HepG2 (cell line): ENCODE measurements around the gene ADAMTSL3. TPM values are rescaled to one million over a fixed set of nuclear protein-coding genes. Genes with fewer than 3 reads are reported as not detected.

ENCODE experiments used
- ATAC-seq: fragments of 200-7000 bp; cut with Tn5 transposase; 3 replicates; pipeline ENCODE4 v1.9.1; 2020; ENCODE audit warnings: mild to moderate bottlenecking, moderate library complexity
- BruUV-seq: library from RNA; stranded (reverse); fragments of 400-500 nt; replicated peaks from 2 replicates; lab custom pipeline; 2021; lab: Mats Ljungman, UMichigan
- CTCF ChIA-PET: fragments of 300-600 bp; formaldehyde crosslinking; extraction: SDS; loops from one replicate; lab custom pipeline; 2021; ENCODE audit warnings: low total read pairs, inconsistent platforms, low intra/inter-chr PET ratio; lab: Yijun Ruan, JAX
- POLR2A ChIA-PET: fragments of 350-600 bp; sonication (Branson Sonifier 250); formaldehyde crosslinking; loops from one replicate; lab custom pipeline; 2020; ENCODE audit warnings: antibody characterized with exemption, inconsistent platforms; lab: Yijun Ruan, JAX
- DNase-seq: peaks from one replicate; pipeline ENCODE4 v3.0.0-alpha.2; 2015; ENCODE audit warnings: low spot score
- FAIRE-seq: peaks from 3 replicates; lab custom pipeline; 2011; peaks lifted over from hg19 to GRCh38; lab: Jason Lieb, UNC
- H2AFZ ChIP-seq: one replicate; pipeline ENCODE4 v1.6.1; 2011; ENCODE audit warnings: low read length, inconsistent platforms
- H3K27ac ChIP-seq: fragments of 300-600 bp; 3 replicates; pipeline ENCODE4 v1.8.0; 2011; ENCODE audit warnings: mixed run types, mild to moderate bottlenecking, mixed read lengths, low read length, inconsistent platforms; ENCODE audit not compliant: insufficient read depth; ENCODE audit errors: extremely low read length
- H3K27me3 ChIP-seq, 2 experiments: fragments of 200-600 bp in 1 of 2; 2 replicates in 1 of 2; 3 replicates in 1 of 2; pipeline versions ENCODE4 v1.6.0 to v1.8.0; 2011; ENCODE audit warnings: low read length in 2 of 2, mild to moderate bottlenecking in 2 of 2, moderate library complexity in 2 of 2, inconsistent platforms in 1 of 2; ENCODE audit not compliant: insufficient read depth in 2 of 2, control insufficient read depth in 1 of 2
- H3K36me3 ChIP-seq, 2 experiments: fragments of 200-600 bp in 1 of 2; replicated peaks in 1 of 2; 2 replicates in 1 of 2; 3 replicates in 1 of 2; pipeline versions ENCODE4 v1.5.1 to v1.8.0; 2011; ENCODE audit warnings: low read length in 2 of 2, inconsistent platforms in 1 of 2; ENCODE audit not compliant: insufficient read depth in 2 of 2, control insufficient read depth in 1 of 2
- H3K4me1 ChIP-seq: 2 replicates; pipeline ENCODE4 v1.5.1; 2012; ENCODE audit warnings: low read length, inconsistent platforms; ENCODE audit not compliant: insufficient read depth
- H3K4me2 ChIP-seq: 2 replicates; pipeline ENCODE4 v1.6.0; 2011; ENCODE audit warnings: low read depth, low read length, inconsistent platforms
- H3K4me3 ChIP-seq, 3 experiments: fragments of 200-600 bp in 1 of 3; sonication (generic), shearing (Covaris generic) in 1 of 3; replicated peaks in 1 of 3; 2 replicates each; pipeline ENCODE4 v1.5.1; 2011 to 2016; ENCODE audit warnings: low read length in 3 of 3, inconsistent platforms in 2 of 3, low read depth in 2 of 3, mild to moderate bottlenecking in 2 of 3, control low read depth in 1 of 3, mixed read lengths in 1 of 3; ENCODE audit not compliant: insufficient read depth in 1 of 3
- H3K79me2 ChIP-seq: one replicate; pipeline ENCODE4 v1.6.1; 2011; ENCODE audit warnings: low read length, inconsistent platforms; ENCODE audit not compliant: insufficient read depth
- H3K9ac ChIP-seq: 2 replicates; pipeline ENCODE4 v1.6.0; 2011; ENCODE audit warnings: mild to moderate bottlenecking, low read depth, low read length, inconsistent platforms; ENCODE audit not compliant: insufficient read depth
- H3K9me3 ChIP-seq: 2 replicates; pipeline ENCODE4 v1.5.1; 2012; ENCODE audit warnings: mild to moderate bottlenecking, low read length
- H4K20me1 ChIP-seq: 2 replicates; pipeline ENCODE4 v1.6.0; 2011; ENCODE audit warnings: inconsistent platforms, mild to moderate bottlenecking, low read length, moderate library complexity; ENCODE audit not compliant: insufficient read depth
- ATRX ChIP-seq: sonication (generic); formaldehyde crosslinking; IDR thresholded peaks from 2 replicates; pipeline ENCODE4 v1.4.0; 2020; ENCODE audit warnings: missing genetic modification reagents, borderline replicate concordance
- GZF1 ChIP-seq: sonication (generic); formaldehyde crosslinking; IDR thresholded peaks from 2 replicates; pipeline ENCODE4 v1.5.1; 2020; ENCODE audit warnings: mild to moderate bottlenecking, missing genetic modification reagents
- HMGA1 ChIP-seq: sonication (generic); formaldehyde crosslinking; conservative IDR thresholded peaks from 2 replicates; pipeline ENCODE4 v1.4.0; 2020; ENCODE audit warnings: missing genetic modification reagents
- JUN ChIP-seq: sonication (generic); formaldehyde crosslinking; IDR thresholded peaks from 2 replicates; pipeline ENCODE4 v1.4.0; 2020; ENCODE audit warnings: mild to moderate bottlenecking, missing genetic modification reagents
- KLF11 ChIP-seq: IDR thresholded peaks from 2 replicates; pipeline ENCODE4 v1.6.1; 2016; ENCODE audit warnings: missing compliant biosample characterization
- NFKB2 ChIP-seq: sonication (generic); formaldehyde crosslinking; IDR thresholded peaks from 2 replicates; pipeline ENCODE4 v1.4.0; 2020; ENCODE audit warnings: missing genetic modification reagents, borderline replicate concordance
- PAWR ChIP-seq: sonication (generic); formaldehyde crosslinking; IDR thresholded peaks from 2 replicates; pipeline ENCODE4 v1.4.0; 2020; ENCODE audit warnings: missing genetic modification reagents, mild to moderate bottlenecking, borderline replicate concordance
- RBM39 ChIP-seq: fragments of 200-400 bp; formaldehyde crosslinking; IDR thresholded peaks from one replicate; pipeline ENCODE4 v1.6.1; 2018; ENCODE audit warnings: antibody characterized with exemption, mild to moderate bottlenecking, low read depth, low read length; ENCODE audit not compliant: poor library complexity, severe bottlenecking
- SAP130 ChIP-seq: IDR thresholded peaks from 2 replicates; pipeline ENCODE4 v1.6.1; 2016; ENCODE audit warnings: low read depth
- TBP ChIP-seq: sonication (generic); formaldehyde crosslinking; IDR thresholded peaks from 2 replicates; pipeline ENCODE4 v1.5.0; 2020; ENCODE audit warnings: missing genetic modification reagents
- ZFP90 ChIP-seq: sonication (generic); formaldehyde crosslinking; IDR thresholded peaks from 2 replicates; pipeline ENCODE4 v1.8.0; 2022; ENCODE audit warnings: missing genetic modification reagents, mild to moderate bottlenecking, inconsistent platforms, borderline replicate concordance
- ZNF10 ChIP-seq: sonication (generic); formaldehyde crosslinking; IDR thresholded peaks from 2 replicates; pipeline ENCODE4 v1.4.0; 2020; ENCODE audit warnings: mild to moderate bottlenecking, low read depth, missing genetic modification reagents, borderline replicate concordance
- ZNF235 ChIP-seq: sonication (generic); formaldehyde crosslinking; IDR thresholded peaks from 2 replicates; pipeline ENCODE4 v1.8.1; 2023; ENCODE audit warnings: mild to moderate bottlenecking, missing genetic modification reagents, borderline replicate concordance
- ZNF34 ChIP-seq: sonication (generic); formaldehyde crosslinking; IDR thresholded peaks from 2 replicates; pipeline ENCODE4 v1.4.0; 2020; ENCODE audit warnings: mild to moderate bottlenecking, missing genetic modification reagents, borderline replicate concordance
- ZNF343 ChIP-seq: sonication (generic); formaldehyde crosslinking; IDR thresholded peaks from 2 replicates; pipeline ENCODE4 v1.4.0; 2020; ENCODE audit warnings: mild to moderate bottlenecking, missing genetic modification reagents
- in situ Hi-C: cut with HindIII; loops from 2 replicates; pipeline ENCODE4 v1.10.0; 2017; ENCODE audit warnings: low pct_unique_long_range_greater_than_20kb; ENCODE audit not compliant: extremely low pct_ligation_motif_present
- intact Hi-C: fragments of 100-400 bp; cut with micrococcal nuclease; formaldehyde crosslinking; loops from one replicate; pipeline ENCODE4 v1.10.0; 2022; ENCODE audit not compliant: unreplicated experiment
- polyA plus RNA-seq, 8 experiments: library from polyadenylated mRNA; depleted of rRNA in 3 of 8; stranded (reverse) in 7 of 8; unstranded in 1 of 8; fragments of >200 nt; fragmentation: Illumina TruSeq in 4 of 8; extraction: Trizol in 4 of 8; gene quantifications; 2 replicates each; pipeline versions ENCODE4 v1.2.1 to v1.2.3, GENCODE V29; 2011 to 2016; ENCODE audit warnings: low read depth in 4 of 8, missing spikeins in 1 of 8, mixed read lengths in 1 of 8; ENCODE audit not compliant: insufficient read depth in 1 of 8
- total RNA-seq, 5 experiments: library from RNA; depleted of rRNA; stranded (reverse); fragments of >200 nt; fragmentation: Illumina TruSeq; extraction: Trizol; gene quantifications; 2 replicates each; pipeline ENCODE4 v1.2.3, GENCODE V29; 2016; ENCODE audit warnings: low read depth in 1 of 5
- TF ChIP-seq, protein P1 (sequence below): sonication (generic); formaldehyde crosslinking; IDR thresholded peaks from 2 replicates; pipeline ENCODE4 v1.4.0; 2020; ENCODE audit warnings: missing genetic modification reagents
- TF ChIP-seq, protein P2 (sequence below): sonication (generic); formaldehyde crosslinking; IDR thresholded peaks from 2 replicates; pipeline ENCODE4 v1.5.0; 2020; ENCODE audit warnings: mild to moderate bottlenecking, missing genetic modification reagents, borderline replicate concordance
- TF ChIP-seq, protein P3 (sequence below): sonication (generic); IDR thresholded peaks from 2 replicates; pipeline ENCODE4 v1.6.1; 2016; ENCODE audit warnings: low read depth, borderline replicate concordance

The ADAMTSL3 gene
- total and polyA plus RNA-seq, 2 of the 13 experiments (the other 11 are each of a cell fraction or from before 2014, with no cell fraction given), result 0.04 to 0.09 TPM

DNA sequence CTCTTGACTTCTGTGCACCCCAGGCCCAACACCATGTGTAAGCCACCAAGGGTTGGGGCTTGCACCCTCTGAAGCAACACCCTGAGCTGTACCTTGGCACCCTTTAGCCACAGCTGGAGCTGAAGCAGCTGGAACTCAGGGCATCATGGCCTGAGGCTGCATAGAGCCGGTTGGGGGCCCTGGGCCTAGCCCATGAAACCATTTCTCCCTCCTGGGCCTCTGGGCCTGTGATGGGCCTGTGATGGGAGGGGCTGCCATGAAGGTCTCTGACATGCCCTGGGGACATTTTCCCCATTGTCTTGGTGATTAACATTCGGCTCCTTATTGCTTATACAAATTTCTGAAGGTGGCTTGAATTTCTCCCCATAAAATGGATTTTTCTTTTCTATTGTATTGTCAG lies 22.4 kb upstream of the ADAMTSL3 start (continued):
- TF ChIP-seq, protein P1, sequence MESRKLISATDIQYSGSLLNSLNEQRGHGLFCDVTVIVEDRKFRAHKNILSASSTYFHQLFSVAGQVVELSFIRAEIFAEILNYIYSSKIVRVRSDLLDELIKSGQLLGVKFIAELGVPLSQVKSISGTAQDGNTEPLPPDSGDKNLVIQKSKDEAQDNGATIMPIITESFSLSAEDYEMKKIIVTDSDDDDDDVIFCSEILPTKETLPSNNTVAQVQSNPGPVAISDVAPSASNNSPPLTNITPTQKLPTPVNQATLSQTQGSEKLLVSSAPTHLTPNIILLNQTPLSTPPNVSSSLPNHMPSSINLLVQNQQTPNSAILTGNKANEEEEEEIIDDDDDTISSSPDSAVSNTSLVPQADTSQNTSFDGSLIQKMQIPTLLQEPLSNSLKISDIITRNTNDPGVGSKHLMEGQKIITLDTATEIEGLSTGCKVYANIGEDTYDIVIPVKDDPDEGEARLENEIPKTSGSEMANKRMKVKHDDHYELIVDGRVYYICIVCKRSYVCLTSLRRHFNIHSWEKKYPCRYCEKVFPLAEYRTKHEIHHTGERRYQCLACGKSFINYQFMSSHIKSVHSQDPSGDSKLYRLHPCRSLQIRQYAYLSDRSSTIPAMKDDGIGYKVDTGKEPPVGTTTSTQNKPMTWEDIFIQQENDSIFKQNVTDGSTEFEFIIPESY (CRISPR knock-in tag), result no peak
- TF ChIP-seq TBP (CRISPR knock-in tag), result no peak
- no peak for TF ChIP-seq SAP130 (CRISPR knock-in tag)
- TF ChIP-seq, protein P2, sequence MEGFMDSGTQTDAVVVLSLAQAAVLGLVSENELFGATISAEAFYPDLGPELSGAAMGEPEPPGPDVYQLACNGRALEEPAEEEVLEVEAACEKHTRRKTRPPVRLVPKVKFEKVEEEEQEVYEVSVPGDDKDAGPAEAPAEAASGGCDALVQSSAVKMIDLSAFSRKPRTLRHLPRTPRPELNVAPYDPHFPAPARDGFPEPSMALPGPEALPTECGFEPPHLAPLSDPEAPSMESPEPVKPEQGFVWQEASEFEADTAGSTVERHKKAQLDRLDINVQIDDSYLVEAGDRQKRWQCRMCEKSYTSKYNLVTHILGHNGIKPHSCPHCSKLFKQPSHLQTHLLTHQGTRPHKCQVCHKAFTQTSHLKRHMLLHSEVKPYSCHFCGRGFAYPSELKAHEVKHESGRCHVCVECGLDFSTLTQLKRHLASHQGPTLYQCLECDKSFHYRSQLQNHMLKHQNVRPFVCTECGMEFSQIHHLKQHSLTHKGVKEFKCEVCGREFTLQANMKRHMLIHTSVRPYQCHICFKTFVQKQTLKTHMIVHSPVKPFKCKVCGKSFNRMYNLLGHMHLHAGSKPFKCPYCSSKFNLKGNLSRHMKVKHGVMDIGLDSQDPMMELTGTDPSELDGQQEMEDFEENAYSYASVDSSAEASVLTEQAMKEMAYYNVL (CRISPR knock-in tag), result no peak
- TF ChIP-seq ZNF235 (CRISPR knock-in tag), result no peak
- TF ChIP-seq RBM39, result no peak
- TF ChIP-seq KLF11 (CRISPR knock-in tag), result no peak
- no peak for TF ChIP-seq ZNF10

DNA sequence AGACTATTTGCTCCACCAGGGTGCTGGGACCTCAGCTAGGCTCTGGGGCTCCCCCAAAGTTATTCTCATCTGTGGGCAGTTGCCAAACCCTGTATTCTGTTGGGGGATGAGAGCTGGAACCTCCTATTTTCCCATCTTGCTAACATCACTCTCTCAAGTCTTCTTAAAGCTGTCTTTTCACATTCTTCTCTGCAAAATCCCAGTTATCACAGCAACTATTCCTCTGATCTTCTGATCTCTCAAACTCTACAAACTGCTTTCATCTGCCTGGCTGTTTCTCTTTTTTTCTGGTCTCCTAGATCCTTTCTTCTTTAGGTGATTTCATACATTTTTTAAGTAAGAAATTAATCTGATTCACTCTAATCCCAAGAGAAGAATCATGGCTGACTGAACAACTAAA lies 10.7 kb upstream of the ADAMTSL3 start:
- Histone ChIP-seq H3K9me3 (no peaks in the 10 kb centered on the region; the same call in 1 of the 2 replicates), H3K36me3 (no peaks in the 10 kb centered on the region), H3K4me3 (no peak overlapping the region), H3K9ac (no peak overlapping the region), H3K4me1 (no peaks in the 10 kb centered on the region), H3K27ac (no peak overlapping the region), H3K4me2 (no peak overlapping the region), H3K79me2 (no peaks in the 10 kb centered on the region), H3K27me3 (no peaks in the 10 kb centered on the region), H4K20me1 (no peaks in the 10 kb centered on the region), H2AFZ (no peak overlapping the region)
- DNase-seq (no peak), FAIRE-seq (no peak), ATAC-seq (no peak)
- CTCF ChIA-PET, result no interaction called here
- intact Hi-C loops (no loop called here), in situ Hi-C loops (no loop called here)
- no TSS peak for BruUV-seq
- POLR2A ChIA-PET, result no interaction called here
- TF ChIP-seq ZNF343 (no peak), NFKB2 (no peak), ZFP90 (CRISPR knock-in tag) (no peak), PAWR (CRISPR knock-in tag) (no peak), JUN (CRISPR knock-in tag) (no peak), HMGA1 (CRISPR knock-in tag) (no peak), GZF1 (CRISPR knock-in tag) (no peak), ATRX (no peak), ZNF34 (CRISPR knock-in tag) (no peak)
- TF ChIP-seq, protein P3, sequence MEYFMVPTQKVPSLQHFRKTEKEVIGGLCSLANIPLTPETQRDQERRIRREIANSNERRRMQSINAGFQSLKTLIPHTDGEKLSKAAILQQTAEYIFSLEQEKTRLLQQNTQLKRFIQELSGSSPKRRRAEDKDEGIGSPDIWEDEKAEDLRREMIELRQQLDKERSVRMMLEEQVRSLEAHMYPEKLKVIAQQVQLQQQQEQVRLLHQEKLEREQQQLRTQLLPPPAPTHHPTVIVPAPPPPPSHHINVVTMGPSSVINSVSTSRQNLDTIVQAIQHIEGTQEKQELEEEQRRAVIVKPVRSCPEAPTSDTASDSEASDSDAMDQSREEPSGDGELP, result no peak
